BE2C (cell line): ENCODE results near the gene ATP8B3.

Experiments used
- DNase-seq: peaks from one replicate; pipeline ENCODE4 v3.0.0-alpha.2; 2020
- H3K27me3 ChIP-seq: fragments of 250-450 bp; sonication (Bioruptor Pico); 2 replicates; pipeline ENCODE4 v1.5.1; 2020; ENCODE audit warnings: mild to moderate bottlenecking
- H3K36me3 ChIP-seq: fragments of 250-450 bp; sonication (Bioruptor Pico); 2 replicates; pipeline ENCODE4 v1.5.1; 2020; ENCODE audit warnings: mild to moderate bottlenecking
- H3K4me1 ChIP-seq: fragments of 250-450 bp; sonication (Bioruptor Pico); 2 replicates; pipeline ENCODE4 v1.5.1; 2020
- H3K4me3 ChIP-seq: 2 replicates; pipeline ENCODE4 v1.5.1; 2011; ENCODE audit warnings: low read depth, low read length
- H3K9me3 ChIP-seq: fragments of 250-450 bp; sonication (Bioruptor Pico); 2 replicates; pipeline ENCODE4 v1.5.1; 2020
- TF ChIP-seq, protein P1 (sequence below): IDR thresholded peaks from 2 replicates; pipeline ENCODE4 v1.5.1; 2012; ENCODE audit warnings: mild to moderate bottlenecking, low read depth, low read length

ATP8B3 gene

DNA sequence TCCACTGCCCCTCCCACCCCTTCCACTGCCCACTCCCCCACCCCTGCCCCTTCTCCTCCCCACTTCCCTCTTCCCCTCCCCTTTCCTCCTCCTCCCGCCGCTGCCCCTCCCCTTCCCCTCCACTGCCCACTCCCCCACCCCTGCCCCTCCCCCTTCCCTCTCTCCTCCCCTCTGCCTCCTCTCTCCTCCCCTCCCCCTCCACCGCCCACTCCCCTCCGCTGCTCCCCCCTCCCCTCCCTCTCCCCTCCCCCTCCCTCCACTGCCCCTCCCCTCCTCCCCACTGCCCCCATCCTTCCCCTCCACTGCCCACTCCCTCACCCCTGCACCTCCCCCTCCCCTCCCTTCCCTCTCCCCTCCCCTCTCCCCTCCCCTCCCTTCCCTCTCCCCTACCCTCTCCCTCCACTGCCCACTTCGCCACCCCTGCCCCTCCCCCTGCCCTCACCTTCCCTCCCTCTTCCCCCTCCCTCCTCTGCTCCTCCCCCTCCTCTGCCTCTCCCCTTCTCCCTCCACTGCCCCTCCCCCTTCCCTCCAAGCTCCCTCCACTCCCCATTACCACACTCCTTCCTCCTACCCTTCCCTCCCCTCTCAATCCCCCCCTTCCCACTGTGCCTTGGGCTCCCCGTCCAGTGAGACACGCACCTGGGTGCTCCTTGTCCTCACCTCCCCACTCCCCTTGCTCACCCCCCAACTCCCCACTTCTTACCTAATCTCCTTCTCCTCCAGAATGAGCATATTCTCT, 21.9 kb downstream of the ATP8B3 start:
- Histone ChIP-seq H3K27me3 (peaks cover 16% of the 10 kb centered on the region), H3K4me1 (no peaks in the 10 kb centered on the region), H3K36me3 (no peaks in the 10 kb centered on the region), H3K4me3 (no peak overlapping the region), H3K9me3 (no peaks in the 10 kb centered on the region)
- DNase-seq, result no peak
- TF ChIP-seq, protein P1, sequence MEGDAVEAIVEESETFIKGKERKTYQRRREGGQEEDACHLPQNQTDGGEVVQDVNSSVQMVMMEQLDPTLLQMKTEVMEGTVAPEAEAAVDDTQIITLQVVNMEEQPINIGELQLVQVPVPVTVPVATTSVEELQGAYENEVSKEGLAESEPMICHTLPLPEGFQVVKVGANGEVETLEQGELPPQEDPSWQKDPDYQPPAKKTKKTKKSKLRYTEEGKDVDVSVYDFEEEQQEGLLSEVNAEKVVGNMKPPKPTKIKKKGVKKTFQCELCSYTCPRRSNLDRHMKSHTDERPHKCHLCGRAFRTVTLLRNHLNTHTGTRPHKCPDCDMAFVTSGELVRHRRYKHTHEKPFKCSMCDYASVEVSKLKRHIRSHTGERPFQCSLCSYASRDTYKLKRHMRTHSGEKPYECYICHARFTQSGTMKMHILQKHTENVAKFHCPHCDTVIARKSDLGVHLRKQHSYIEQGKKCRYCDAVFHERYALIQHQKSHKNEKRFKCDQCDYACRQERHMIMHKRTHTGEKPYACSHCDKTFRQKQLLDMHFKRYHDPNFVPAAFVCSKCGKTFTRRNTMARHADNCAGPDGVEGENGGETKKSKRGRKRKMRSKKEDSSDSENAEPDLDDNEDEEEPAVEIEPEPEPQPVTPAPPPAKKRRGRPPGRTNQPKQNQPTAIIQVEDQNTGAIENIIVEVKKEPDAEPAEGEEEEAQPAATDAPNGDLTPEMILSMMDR, result no peak

DNA sequence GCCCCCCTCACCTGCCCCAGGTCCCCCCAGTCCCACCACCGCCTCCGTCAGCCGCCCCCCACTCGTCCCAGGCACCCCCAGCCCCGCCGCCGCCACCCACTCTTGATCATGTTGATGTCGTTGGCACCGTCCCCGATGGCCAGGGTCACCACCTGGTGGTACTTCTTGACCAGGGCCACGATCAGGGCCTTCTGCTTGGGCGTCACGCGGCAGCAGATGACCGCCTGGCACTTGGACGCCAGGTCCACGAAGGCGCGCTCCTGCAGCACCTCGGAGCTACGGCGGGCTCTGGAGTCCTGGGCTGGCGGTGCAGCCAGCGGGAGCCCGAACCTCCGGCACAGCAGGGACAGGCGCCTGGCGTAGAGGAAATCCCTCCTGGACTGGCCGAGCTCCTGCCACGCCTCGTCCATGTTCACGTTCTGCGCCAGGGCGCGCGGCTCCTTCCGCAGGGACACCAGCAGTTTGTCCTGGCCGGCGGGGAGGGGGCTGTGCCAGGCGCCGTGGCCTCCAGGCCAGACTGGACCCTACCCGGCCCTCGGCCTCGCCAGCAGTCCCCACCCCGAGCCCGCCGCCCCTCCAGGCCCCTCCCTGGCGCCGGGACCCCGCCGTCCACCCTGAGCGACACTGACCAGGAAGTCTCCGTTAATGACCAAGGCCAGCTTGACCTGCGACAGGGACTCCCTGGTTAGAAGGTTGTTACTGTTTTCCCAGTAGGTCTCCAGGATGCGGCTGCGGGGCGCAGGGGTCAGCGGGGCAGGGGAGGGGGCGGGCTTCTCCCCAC, 22.6 kb downstream of the ATP8B3 start:
- TF ChIP-seq, protein P1, result no peak
- no peaks in the 10 kb centered on the region for H3K4me1 ChIP-seq
- peaks cover 15% of the 10 kb centered on the region for H3K27me3 ChIP-seq
- DNase-seq, result no peak
- H3K4me3 ChIP-seq, result no peak overlapping the region
- no peaks in the 10 kb centered on the region for H3K9me3 ChIP-seq
- H3K36me3 ChIP-seq, result no peaks in the 10 kb centered on the region

DNA sequence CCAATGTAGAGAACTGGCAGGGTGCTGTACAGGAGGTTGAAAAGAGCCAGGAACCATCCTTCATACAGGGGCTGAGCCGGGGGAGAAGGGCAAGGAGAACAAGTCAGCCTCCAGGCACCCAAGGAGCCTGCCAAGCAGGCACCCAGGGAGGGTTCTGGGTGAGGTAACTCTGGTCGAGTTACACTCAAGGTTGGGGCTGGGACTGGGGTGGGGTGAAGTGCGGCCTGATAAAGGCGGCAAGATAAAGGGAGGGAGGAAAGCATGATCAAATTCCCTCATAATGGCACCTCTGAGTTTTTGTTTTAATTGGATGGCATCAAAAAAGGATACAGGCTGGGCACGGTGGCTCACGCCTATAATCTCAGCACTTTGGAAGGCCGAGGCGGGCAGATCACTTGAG, 25.0 kb downstream of the ATP8B3 start:
- H3K4me3 ChIP-seq, result no peak overlapping the region
- TF ChIP-seq, protein P1, result no peak
- no peaks in the 10 kb centered on the region for H3K4me1 ChIP-seq
- peaks cover 29% of the 10 kb centered on the region for H3K27me3 ChIP-seq
- H3K9me3 ChIP-seq, result peaks cover 3% of the 10 kb centered on the region
- H3K36me3 ChIP-seq, result no peaks in the 10 kb centered on the region
- DNase-seq, result no peak

DNA sequence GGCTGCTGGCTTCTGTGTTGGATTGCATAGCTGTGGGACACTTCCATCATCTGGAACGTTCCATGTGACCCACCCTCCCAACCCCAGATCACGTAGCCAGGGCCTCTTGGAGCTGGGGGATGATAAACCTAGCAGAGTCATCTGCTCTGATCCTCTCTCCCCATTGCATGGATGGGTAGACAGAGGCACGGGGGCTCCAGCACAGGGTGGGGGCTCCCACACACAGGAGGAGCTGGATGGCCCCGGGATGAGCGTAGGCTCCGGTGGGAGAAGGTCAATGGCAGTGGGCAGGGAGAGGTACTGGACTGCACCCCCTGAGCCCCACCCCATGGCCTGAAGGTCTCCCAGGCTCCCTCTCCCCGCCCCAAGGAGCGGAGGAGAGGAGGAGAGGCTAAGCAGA, 25.4 kb downstream of the ATP8B3 start:
- no peaks in the 10 kb centered on the region for H3K4me1 ChIP-seq
- peaks cover 4% of the 10 kb centered on the region for H3K9me3 ChIP-seq
- TF ChIP-seq, protein P1, result no peak
- no peak overlapping the region for H3K4me3 ChIP-seq
- peaks cover 29% of the 10 kb centered on the region for H3K27me3 ChIP-seq
- DNase-seq, result no peak
- H3K36me3 ChIP-seq, result no peaks in the 10 kb centered on the region

DNA sequence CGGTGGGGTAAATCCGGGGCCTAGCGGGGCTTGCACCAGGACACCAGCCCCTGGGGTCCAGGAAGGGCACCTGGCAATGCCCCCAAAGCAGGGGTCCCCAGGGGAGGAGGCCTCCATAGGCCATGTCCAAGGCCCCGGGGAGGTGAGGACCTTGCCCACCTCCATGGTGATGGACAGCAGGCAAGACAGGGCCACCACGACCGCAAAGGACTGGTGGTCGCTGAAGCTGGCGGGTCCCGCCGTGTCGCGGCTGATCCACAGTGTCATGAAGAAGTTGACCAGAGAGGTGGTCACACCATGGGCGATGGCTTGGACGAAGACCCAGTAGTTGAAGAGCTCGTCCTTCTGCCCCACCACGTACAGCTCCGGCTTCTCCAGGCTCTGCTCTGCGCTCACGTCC, 26.8 kb downstream of the ATP8B3 start:
- TF ChIP-seq, protein P1, result no peak
- peaks cover 4% of the 10 kb centered on the region for H3K9me3 ChIP-seq
- peaks cover 36% of the 10 kb centered on the region for H3K27me3 ChIP-seq
- no peak for DNase-seq
- H3K36me3 ChIP-seq, result no peaks in the 10 kb centered on the region
- no peaks in the 10 kb centered on the region for H3K4me1 ChIP-seq
- no peak overlapping the region for H3K4me3 ChIP-seq

DNA sequence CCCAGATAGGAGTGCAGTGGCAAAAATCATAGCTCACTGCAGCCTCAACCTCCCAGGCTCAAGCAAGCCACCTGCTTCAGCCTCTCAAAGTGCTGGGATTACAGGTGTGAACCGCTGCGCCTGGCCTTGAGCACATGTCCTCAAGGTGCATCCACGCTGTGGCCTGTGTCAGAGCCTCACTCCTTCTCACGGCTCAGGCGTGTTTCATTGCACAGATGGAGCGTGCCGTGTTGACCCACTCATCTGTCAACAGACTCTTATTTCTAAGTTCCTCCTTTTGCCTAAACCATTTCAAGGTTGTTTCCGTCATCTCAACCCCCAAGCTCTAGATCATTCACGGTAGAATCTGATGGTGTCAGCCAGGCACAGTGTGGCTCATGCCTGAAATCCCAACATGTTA, 28.2 kb downstream of the ATP8B3 start:
- peaks cover 4% of the 10 kb centered on the region for H3K9me3 ChIP-seq
- no peaks in the 10 kb centered on the region for H3K4me1 ChIP-seq
- H3K27me3 ChIP-seq, result peaks cover 44% of the 10 kb centered on the region
- H3K36me3 ChIP-seq, result no peaks in the 10 kb centered on the region
- TF ChIP-seq, protein P1, result no peak
- DNase-seq, result no peak
- no peak overlapping the region for H3K4me3 ChIP-seq
